Upper lobe of left lung (tissue), 6 donors: Measurements from ENCODE around the gene RTTN. TPM values are rescaled to one million over a fixed set of nuclear protein-coding genes. Genes with fewer than 3 reads are reported as not detected.

Source experiments
- ATAC-seq, 2 donors: fragments of 200-7000 bp; cut with Tn5 transposase; one replicate each; pipeline ENCODE4 v1.9.1; 2022; ENCODE audit warnings: mild to moderate bottlenecking in 2 of 2, moderate library complexity in 2 of 2; ENCODE audit not compliant: low FRiP score in 2 of 2
- DNase-seq, 2 donors: peaks; one replicate each; pipeline ENCODE4 v3.0.0-alpha.2; 2019 to 2020
- H3K27ac ChIP-seq, 4 donors: fragments of 200-600 bp; sonication (generic); one replicate each; pipeline ENCODE4 v1.5.1; 2016 to 2019
- H3K27me3 ChIP-seq, 4 donors: fragments of 200-600 bp; sonication (generic); one replicate each; pipeline ENCODE4 v1.5.1; 2017 to 2019
- H3K36me3 ChIP-seq, 4 donors: fragments of 200-600 bp; sonication (generic); one replicate each; pipeline ENCODE4 v1.5.1; 2016 to 2019
- H3K4me1 ChIP-seq, 4 donors: fragments of 200-600 bp; sonication (generic); one replicate each; pipeline ENCODE4 v1.5.1; 2018 to 2019
- H3K4me3 ChIP-seq, 4 donors: fragments of 200-600 bp; sonication (generic); one replicate each; pipeline ENCODE4 v1.5.1; 2017 to 2019; ENCODE audit warnings: mild to moderate bottlenecking in 2 of 4, moderate library complexity in 1 of 4
- H3K9me3 ChIP-seq, 4 donors: fragments of 200-600 bp; sonication (generic); one replicate each; pipeline ENCODE4 v1.5.1; 2018 to 2019
- EP300 ChIP-seq, 4 donors: sonication (generic); formaldehyde crosslinking; IDR thresholded peaks; one replicate each; pipeline ENCODE4 v1.5.1; 2017; ENCODE audit warnings: antibody characterized with exemption in 4 of 4, control low read depth in 2 of 4
- POLR2A ChIP-seq, 4 donors: fragments of 450-650 bp; IDR thresholded peaks; one replicate each; pipeline ENCODE4 v1.5.1; 2016 to 2017; ENCODE audit warnings: antibody characterized with exemption in 4 of 4, mild to moderate bottlenecking in 2 of 4
- POLR2AphosphoS5 ChIP-seq, 2 donors: sonication (generic); formaldehyde crosslinking; IDR thresholded peaks; one replicate each; pipeline ENCODE4 v1.5.1; 2017; ENCODE audit warnings: antibody characterized with exemption in 2 of 2
- WGBS, 2 donors: methylation state at CpG; one replicate each; pipeline ENCODE4 v1.1.5; 2017 to 2018; 5-methylcytosine and 5-hydroxymethylcytosine counted together
- total RNA-seq, 6 donors: library from RNA; depleted of rRNA in 4 of 6; stranded (reverse); fragments of >200 nt in 4 of 6; gene quantifications; one replicate each; pipeline versions ENCODE4 v1.1.0 to v1.2.1, GENCODE V29; 2016 to 2021
- TF ChIP-seq, protein P1 (sequence below), 6 experiments: fragments of 450-650 bp in 4 of 6; fragments of 200-600 bp in 2 of 6; sonication (generic) in 2 of 6; IDR thresholded peaks; one replicate each; pipeline ENCODE4 v1.5.1; 2016 to 2019; ENCODE audit warnings: antibody characterized with exemption in 6 of 6
- donor health status: DM: no; HTN: no; CAD: no; lungs with moderate emphysema.
- donor health status: DM: no; HTN: yes; CAD: no; lungs with severe emphysema.

Gene RTTN
- total RNA-seq, 6 donors from 2014 or later, result 8.3 to 32.9 (median 12.5) TPM

GRCh38 chr18:70019136-70019535 lies 186.4 kb downstream of the RTTN start:
- WGBS, 2 donors, result 61 to 72% methylated on average over 2 of the region's 2 CpGs
- H3K9me3 ChIP-seq, result no peaks in the 10 kb centered on the region
- ATAC-seq, result no peak

GRCh38 chr18:70015127-70015526 lies 190.4 kb downstream of the RTTN start:
- Histone ChIP-seq H3K27ac (no peak overlapping the region), H3K36me3 (peaks cover 0 to 16% (median 5%) of the 10 kb centered on the region in 4 donors), H3K9me3 (peaks cover 0 to 5% (median 0%) of the 10 kb centered on the region in 4 donors), H3K4me3 (no peak overlapping the region), H3K4me1 (no peaks in the 10 kb centered on the region), H3K27me3 (no peaks in the 10 kb centered on the region)
- WGBS, 2 donors, result 92 to 94% methylated on average over 7 of the region's 7 CpGs
- ATAC-seq (no peak), DNase-seq (no peak)
- TF ChIP-seq, protein P1, sequence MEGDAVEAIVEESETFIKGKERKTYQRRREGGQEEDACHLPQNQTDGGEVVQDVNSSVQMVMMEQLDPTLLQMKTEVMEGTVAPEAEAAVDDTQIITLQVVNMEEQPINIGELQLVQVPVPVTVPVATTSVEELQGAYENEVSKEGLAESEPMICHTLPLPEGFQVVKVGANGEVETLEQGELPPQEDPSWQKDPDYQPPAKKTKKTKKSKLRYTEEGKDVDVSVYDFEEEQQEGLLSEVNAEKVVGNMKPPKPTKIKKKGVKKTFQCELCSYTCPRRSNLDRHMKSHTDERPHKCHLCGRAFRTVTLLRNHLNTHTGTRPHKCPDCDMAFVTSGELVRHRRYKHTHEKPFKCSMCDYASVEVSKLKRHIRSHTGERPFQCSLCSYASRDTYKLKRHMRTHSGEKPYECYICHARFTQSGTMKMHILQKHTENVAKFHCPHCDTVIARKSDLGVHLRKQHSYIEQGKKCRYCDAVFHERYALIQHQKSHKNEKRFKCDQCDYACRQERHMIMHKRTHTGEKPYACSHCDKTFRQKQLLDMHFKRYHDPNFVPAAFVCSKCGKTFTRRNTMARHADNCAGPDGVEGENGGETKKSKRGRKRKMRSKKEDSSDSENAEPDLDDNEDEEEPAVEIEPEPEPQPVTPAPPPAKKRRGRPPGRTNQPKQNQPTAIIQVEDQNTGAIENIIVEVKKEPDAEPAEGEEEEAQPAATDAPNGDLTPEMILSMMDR (IDR thresholded peaks at IDR 0.05), result no peak
- TF ChIP-seq POLR2A (IDR thresholded peaks at IDR 0.05) (no peak), EP300 (IDR thresholded peaks at IDR 0.05) (no peak), POLR2AphosphoS5 (IDR thresholded peaks at IDR 0.05) (no peak)

More at GRCh38 chr18:70019136-70019535, 186.4 kb downstream of the RTTN start:
- Histone ChIP-seq H3K4me1 (no peaks in the 10 kb centered on the region), H3K27me3 (no peaks in the 10 kb centered on the region), H3K27ac (no peak overlapping the region), H3K4me3 (no peak overlapping the region), H3K36me3 (peaks cover 0 to 37% (median 8%) of the 10 kb centered on the region in 4 donors)
- TF ChIP-seq POLR2A (IDR thresholded peaks at IDR 0.05) (no peak), EP300 (IDR thresholded peaks at IDR 0.05) (no peak), POLR2AphosphoS5 (IDR thresholded peaks at IDR 0.05) (no peak)
- TF ChIP-seq, protein P1 (IDR thresholded peaks at IDR 0.05), result no peak
- DNase-seq, result no peak

DNA sequence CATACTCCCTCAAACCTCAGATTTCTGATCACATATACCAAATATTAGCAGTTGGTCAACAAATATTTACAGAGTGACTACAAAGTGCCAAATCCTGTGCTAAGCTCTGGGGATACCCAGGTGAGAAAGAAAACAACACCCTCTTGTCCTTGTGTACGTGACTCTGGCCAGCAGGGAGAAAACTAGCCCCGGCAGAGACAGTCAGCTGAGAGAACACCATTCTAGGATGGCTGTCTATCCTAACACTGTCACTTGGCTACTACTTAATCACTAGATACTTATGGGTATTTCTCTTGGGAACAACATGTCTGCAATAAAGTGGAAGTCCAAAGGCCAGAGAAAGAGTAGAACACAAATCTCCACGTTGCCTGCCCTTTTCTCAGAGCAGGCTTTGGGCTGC lies 199.9 kb downstream of the RTTN start:
- no peak for ATAC-seq
- no peaks in the 10 kb centered on the region for H3K36me3 ChIP-seq
- no peak for DNase-seq
- TF ChIP-seq POLR2A (IDR thresholded peaks at IDR 0.05) (no peak), POLR2AphosphoS5 (IDR thresholded peaks at IDR 0.05) (no peak), EP300 (IDR thresholded peaks at IDR 0.05) (no peak)
- TF ChIP-seq, protein P1 (IDR thresholded peaks at IDR 0.05), result no peak
- H3K9me3 ChIP-seq, result peaks cover 0 to 4% (median 0%) of the 10 kb centered on the region in 4 donors
- peak overlapping the region in 1 of 4 donors; percentile 16 for H3K27ac ChIP-seq
- H3K4me1 ChIP-seq, result no peaks in the 10 kb centered on the region
- no peaks in the 10 kb centered on the region for H3K27me3 ChIP-seq
- 79 to 81% methylated on average over 3 of the region's 3 CpGs for WGBS, 2 donors
- H3K4me3 ChIP-seq, result no peak overlapping the region

DNA sequence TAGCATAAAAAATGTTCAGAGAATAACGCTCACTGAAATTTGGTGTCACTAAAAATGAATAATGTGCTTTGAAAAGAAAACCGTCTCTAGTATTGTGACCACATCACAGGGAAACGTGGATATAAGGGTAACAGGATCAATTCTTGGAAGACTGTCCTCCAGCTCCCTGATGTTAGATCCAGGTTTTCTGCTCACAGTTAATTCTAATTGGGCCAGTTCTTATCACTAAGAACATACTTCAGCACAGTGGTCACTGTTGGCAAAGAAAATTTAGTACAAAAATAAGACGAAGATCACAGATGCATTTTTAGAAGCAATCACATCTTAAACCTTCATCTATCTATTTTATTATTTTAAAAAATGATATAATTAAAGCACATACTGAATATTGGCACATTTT lies 200.8 kb downstream of the RTTN start:
- no peaks in the 10 kb centered on the region for H3K9me3 ChIP-seq
- no peaks in the 10 kb centered on the region for H3K4me1 ChIP-seq
- H3K4me3 ChIP-seq, result no peak overlapping the region
- WGBS, 2 donors, result 80 to 86% methylated on average over 4 of the region's 4 CpGs
- no peaks in the 10 kb centered on the region for H3K27me3 ChIP-seq
- ATAC-seq, result peak in 1 of 2 donors; percentile 65
- DNase-seq, result no peak
- TF ChIP-seq POLR2A (IDR thresholded peaks at IDR 0.05), result no peak
- TF ChIP-seq, protein P1 (IDR thresholded peaks at IDR 0.05), result no peak
- no peak for TF ChIP-seq POLR2AphosphoS5 (IDR thresholded peaks at IDR 0.05)
- no peak for TF ChIP-seq EP300 (IDR thresholded peaks at IDR 0.05)
- no peak overlapping the region for H3K27ac ChIP-seq
- H3K36me3 ChIP-seq, result no peaks in the 10 kb centered on the region

- Histone ChIP-seq H3K4me3 (no peak overlapping the region), H3K9me3 (no peaks in the 10 kb centered on the region), H3K4me1 (peaks cover 0 to 6% (median 2%) of the 10 kb centered on the region in 4 donors), H3K27ac (no peak overlapping the region), H3K27me3 (no peaks in the 10 kb centered on the region), H3K36me3 (no peaks in the 10 kb centered on the region)
- ATAC-seq, result no peak
- no peak for DNase-seq
- WGBS, 2 donors, result 66 to 84% methylated on average over 8 to 9 of the region's 9 CpGs
- TF ChIP-seq EP300 (IDR thresholded peaks at IDR 0.05), result no peak
- no peak for TF ChIP-seq POLR2AphosphoS5 (IDR thresholded peaks at IDR 0.05)
- TF ChIP-seq POLR2A (IDR thresholded peaks at IDR 0.05), result no peak
- TF ChIP-seq, protein P1 (IDR thresholded peaks at IDR 0.05), result no peak
Observed at GRCh38 chr18:69999656-70000055, 205.8 kb downstream of the RTTN start.
